Suppressor macrophage (primary cell): ENCODE results near the gene KCNQ1.

ENCODE experiments used
- DNase-seq, 4 experiments: peaks; one replicate each; pipeline ENCODE4 v3.0.0-alpha.2; 2020 to 2022

KCNQ1 gene

DNA sequence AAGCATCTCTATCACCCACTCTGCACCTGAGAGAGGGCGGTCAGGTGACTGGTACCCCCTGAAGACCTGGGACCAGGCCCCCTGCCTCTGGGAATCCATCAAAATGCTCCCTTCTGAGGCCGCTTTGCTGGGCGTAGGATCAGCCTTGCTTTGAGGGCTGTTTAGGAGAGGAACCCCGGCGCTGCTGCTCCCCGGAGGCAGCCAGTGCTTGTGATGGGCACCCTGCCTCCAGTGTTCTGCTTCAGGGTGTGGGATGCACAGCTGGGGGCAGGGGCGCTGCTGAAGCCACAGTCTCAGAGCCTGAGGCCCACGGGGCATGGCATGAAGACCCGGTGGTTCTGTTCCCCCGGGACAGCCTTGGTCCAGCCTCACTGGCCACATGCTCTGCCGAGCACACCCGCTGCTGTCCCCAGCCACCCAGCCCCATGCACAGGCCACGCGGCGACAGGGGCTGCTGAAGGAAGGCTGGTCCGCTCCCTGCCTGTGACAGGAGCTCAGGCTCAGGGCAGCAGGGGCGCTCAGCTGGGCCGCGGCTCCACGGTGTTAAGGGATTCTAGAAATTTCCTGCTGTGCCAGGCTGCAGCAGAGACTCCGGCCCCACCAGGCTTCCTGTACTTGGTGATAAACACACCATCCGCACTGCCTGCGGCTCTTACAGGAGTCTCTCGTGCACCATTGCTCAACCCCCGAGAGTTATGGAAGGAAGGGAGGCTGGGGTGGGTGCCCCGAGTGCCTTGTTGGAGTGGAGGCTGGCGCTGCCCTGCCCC is 91.0 kb downstream of the KCNQ1 start:
- no peak for DNase-seq

DNA sequence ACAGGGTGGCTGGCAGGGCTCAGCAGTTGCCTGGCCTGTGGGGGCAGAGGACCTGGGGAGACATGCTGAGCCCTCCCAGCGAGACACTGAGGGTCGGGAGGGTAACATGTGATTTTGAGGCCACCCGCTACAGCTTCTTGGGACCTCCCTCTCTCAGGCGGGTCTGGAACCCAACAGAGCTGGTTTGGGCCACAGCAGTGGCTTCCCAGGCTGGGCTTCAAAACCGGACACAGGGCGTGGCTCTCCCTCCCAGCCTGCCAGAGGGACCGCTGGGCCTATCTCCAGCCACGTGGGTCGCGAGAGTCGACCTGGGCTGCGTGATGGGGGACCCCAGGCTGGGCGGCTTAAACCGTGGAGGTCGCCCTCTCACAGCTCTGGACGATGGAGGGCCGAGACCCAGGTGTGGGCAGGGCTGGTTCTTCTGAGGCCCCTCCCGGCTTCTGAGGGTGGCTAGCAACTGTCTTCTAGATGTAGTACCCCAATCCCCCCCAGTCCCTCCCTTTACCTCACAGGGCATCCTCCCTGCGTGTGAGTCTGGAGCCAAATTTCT is 91.7 kb downstream of the KCNQ1 start:
- no peak for DNase-seq

DNA sequence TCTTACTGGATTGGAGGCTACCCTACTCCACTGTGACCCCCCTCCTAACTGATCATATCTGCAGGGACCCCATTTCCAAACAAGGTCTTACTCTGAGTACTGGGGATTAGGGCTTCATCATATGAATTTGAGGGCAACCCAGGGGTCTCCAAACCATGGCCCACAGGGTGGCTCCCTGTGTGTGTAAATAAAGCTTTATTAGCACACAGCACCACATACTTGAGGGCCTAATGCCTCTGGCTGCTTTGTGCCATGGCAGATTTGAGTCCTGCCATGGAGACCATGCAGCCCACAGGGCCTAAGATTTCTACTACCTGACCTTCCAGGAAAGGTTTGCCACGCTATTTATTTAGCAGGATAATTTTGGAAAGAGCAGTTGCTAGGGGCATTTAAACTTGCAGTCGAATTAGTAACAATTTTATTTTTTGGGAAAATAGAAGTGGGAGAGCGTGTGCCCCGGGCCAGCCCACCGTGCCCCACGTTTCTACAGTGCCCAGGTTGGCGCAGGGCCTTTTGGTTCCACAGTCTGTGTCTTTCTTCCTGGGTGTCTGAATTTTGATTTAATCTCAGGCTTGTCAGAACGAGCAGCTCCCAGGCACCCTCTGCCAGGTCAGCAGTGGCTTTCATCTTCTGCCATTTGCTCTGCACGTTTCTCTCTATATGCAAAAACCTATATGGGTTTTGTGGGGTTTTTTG is 92.3 kb downstream of the KCNQ1 start:
- DNase-seq, result no peak

DNA sequence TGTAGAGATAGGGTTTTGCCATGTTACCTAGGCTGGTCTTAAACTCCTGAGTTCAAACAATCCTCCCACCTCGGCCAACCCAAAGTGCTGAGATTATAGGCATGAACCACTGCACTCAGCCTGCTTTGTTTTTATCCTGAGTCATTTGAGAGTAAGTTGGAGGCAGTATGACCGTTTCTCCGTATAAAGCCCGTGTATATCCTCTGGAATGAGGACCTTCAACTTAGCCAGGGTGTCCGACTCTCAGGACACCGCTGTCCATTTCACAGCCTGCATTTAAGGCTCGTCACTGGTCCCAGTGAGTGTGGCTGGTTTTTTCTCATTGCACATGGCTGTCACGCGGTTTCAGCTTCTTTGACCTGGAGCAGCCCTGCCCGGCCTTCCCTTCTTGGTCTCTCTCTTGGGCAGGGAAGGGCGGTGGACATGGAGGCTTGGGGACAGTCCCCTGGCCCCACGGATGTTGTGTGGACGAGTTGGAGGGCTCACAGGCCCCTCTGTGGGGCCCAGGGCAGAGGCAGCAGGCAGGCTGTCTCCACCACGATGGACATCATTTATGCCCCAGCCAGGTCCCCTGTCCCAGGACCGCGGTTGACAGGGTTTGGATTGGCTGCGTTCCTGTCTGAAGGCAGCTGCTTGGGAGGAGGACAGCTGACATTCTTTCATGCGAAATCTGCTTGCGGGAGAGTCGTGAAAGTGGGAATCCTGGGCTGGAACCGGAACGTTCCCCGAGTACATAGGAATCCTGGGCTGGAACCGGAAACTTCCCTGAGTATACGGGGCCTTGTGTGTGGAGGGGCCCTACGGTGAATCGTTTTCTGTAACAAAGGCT is 93.3 kb downstream of the KCNQ1 start:
- DNase-seq, result no peak

DNA sequence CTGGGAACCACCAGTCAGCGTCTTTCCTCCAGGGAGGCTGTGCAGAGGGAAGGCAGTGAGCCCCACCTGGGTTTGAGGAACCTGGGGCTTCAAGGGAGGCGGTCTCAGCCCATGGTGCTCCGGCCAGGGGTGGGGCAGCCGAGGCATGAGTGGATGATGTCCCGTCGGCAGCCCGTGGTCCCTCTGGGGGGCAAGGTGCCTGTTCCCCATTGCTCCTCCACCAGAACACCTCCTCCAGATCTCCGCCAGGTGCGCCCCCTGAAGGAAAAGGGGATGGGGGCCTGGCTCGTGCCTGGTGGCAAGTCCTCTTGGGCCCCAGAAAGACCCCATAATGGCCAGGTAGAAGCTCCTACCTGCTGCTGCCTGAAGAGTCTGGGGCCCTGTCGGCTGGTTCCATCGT is 94.1 kb downstream of the KCNQ1 start:
- DNase-seq, result no peak

DNA sequence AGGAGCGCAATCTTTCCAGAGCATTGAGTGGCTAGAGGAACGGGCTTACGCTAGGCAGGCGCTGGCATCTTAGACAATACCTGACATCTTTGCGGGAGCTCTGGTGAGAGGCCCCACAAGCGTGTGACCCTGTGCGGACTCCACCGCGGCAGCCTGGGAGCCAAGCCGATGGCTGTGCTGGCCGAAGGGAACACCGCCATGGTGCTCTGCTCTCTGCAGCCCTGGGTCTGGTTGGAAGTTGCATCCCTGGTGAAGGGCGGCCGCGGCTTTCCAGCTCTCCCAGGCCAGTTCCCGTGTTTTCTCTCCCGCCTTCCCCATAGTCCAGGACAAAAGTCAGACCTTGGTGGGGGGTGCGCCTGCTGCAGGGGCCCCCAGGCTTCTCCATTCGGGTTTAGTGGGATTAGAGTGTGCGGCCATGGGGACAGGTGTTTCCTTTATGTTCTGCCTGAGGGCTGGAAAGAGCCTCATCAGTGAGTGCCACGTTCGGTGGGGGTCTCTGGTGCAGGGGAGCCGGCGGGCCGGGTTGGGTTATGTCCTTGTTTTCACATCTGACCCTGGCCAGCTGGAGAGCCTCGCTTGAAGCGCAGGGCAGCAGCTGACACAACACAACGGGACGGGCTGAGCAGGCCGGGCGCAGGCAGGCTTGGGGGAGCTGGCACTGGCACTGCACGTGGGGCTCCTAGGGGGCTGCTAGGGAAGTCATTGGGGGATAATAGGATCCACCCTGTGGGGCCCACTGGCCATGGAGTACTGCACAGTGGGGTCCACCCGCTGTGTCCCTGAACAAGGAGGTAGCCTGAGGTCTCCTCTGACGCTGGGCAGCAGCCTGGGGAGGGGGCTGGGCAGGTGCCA is 94.8 kb downstream of the KCNQ1 start:
- no peak for DNase-seq

- no peak for DNase-seq
These were observed 95.6 kb downstream of the KCNQ1 start for GRCh38 chr11:2540223-2540991.

DNA sequence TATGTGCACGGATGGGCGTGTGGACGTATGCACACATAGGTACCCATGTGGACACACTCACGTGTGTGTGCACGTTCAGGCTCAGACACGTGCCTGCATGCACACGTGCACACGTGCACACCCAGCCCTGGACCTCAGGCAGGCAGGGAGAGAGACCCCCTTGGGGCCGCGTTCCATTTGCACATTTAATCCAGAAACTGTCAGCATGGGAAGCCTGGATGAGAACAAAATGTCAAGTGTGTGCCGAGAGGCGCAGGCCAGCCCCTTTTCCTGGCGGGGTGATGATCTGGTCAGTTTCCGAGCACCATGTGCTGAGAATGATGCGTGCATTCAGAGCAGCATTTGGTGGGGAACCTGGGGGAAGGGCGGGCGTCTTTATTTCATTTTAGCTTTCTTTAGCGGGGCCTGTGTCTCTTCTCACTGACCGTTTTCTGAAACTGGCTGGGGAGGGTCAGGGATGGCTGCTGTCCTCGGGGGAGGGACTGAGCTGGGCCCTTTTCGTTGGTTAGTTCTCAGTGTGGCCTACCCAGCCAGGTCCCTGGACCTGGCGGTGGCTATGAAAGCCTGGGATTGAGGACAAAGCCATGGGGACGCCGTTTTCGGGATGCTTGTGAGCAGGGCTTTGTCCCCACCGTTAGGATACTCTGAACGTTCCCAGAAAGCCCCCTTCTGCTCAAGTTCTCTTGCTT is 96.3 kb downstream of the KCNQ1 start:
- no peak for DNase-seq

DNA sequence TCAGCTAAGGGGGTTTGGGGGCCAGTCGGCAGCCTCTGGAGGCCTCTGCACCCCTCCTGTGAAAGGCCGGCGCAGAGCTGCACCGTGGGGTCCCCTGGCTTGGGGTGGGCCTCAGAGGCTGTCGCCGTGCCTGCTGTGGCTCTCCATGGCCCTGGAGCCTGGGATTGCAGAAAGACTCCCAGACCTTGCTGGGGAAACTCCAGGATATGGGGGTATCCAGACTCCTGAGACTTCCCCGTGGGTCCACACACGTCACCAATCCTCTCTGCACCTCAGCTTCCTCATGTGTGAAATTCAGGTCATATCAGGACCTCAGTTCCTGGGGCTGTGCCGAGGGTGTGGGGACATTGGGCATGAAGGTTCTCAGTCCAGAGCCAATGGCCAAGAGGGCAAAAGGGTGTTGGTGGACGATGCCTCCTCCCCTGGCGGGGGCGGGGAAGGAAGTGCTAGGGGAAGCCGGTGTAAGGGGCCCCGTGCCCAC is 97.1 kb downstream of the KCNQ1 start:
- DNase-seq, result no peak

GRCh38 chr11:2542406-2542805 is 97.6 kb downstream of the KCNQ1 start:
- no peak for DNase-seq

- DNase-seq, result no peak
These were observed 103.0 kb downstream of the KCNQ1 start for GRCh38 chr11:2547806-2548205.

DNA sequence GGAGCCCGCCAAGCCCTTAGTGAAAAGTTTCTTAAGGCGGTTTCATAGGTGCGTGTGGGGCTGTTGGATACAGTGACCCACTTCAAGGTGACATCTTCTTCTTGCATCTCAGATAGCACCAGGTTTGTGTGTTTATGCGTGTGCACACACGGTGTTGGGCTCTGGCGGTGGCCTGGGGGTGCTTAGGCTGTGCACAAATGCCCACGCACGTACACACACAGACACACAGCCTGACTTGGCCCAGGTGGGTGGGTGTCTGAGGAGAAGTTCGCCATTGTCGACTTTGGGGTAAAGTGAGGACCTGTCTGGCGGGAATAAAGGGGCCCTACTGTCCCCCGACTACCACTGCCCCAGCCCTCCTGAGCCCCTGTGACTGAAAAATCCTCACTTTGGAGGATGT is 103.8 kb downstream of the KCNQ1 start:
- DNase-seq, result no peak

GRCh38 chr11:2549080-2549479 is 104.3 kb downstream of the KCNQ1 start:
- DNase-seq, result no peak

DNA sequence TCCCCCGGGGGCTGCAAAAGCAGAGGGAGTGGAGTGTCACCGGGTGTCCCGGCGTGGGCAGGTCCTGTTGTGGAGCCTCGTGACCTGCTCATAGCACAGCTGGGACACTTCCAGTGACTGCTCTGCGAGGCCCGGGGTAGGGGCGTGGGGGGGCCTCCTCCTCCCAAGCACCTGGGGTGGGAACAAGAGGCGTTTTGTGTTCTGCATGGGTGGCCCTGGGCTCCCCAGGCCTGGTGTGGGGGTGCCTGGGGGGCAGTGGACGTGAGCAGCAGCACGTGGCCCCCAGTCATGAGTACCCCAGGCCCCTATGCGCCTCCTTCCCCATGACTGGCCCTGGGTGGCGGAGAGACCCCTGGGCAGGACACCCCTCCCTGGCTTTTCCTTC is 104.7 kb downstream of the KCNQ1 start:
- DNase-seq, result no peak

DNA sequence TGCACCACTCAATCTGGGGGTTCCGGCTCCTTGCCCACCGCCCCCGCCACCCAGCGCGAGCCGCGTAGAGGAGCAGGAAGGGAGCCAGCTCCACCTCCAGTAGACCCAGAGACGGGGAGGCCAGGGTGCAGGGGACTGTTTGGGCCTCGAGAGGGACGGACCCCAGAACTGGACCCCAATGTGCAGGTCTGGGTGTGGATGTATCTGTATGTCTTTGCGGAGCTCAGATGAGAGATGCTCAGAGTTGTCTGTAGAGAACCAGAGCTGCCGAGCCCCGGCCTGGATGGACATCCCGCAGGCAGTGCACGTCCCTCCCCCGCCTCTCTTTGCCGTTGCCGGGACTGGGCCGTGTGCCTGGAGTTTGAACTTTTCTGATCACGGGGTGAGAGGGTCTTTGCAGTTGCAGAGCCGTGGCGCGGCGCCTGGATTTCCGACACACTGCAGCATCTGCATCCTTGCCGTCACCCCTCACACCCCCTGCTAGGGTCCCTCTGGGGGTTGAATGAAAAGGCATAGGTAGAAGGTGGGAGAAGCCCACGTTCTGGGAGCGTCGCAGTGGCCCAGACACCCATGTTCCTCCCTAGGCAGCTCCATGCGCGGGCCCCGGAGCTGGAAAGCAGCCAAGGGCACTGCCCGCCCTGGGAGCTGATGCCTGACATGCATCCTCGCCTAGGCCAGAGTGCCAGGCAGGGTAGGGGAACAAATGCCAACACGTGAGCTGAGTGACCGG is 105.2 kb downstream of the KCNQ1 start:
- no peak for DNase-seq

DNA sequence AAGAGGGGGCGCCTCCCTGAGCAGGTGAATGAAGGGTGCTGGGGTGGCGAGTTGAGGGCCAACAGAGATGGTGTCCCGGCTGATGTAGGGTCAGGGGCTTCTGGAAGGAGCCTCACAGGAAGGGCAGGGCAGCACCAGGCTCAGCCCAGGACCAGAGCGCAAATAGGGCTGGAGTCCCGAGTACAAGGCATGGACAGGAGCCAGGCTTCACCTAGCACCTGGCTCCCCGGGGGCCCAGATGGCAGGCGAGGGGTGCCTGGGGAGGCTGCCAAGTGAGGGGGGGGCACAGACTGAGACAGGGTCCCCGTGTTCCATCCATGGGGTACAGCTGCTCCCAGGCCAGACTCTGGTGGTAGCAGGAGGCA is 105.8 kb downstream of the KCNQ1 start:
- no peak for DNase-seq

DNA sequence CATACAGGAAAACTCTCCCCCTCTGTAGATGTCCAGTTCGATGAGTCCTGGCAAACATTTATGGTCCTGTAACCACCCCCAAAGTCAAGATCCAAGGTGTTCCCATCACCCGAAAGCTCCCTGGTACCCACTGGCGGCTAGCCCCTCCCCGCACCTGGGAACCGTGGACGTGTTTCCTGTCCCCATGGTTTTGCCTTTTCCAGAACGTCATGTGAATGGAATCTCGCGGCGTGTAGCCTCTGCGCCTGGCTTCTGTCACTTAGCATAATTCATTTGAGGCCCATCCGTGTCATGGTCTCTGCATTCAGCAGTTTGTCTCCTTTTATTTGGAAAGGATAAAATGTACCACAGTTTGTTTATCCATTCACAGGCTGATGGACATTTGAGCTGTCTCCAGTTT is 106.3 kb downstream of the KCNQ1 start:
- DNase-seq, result no peak

DNA sequence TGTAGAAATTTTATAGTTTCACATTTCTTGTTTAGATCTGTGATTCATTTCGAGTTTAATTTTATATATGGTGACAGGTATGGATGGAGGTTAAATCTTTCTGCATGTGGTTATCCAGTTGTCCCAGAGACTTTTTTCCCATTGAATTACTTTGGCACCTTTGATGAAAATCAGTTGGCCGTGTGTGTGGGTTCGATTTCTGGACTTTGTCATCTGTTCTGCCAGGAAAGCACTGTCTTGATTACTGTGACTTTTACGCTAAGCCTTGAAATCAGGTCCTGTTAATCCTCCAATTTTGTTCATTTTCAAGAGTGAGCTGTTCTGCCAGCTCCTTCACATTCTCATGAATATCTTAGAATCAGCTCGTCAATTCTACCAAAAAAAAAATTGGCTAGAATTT is 107.4 kb downstream of the KCNQ1 start:
- DNase-seq, result no peak

- no peak for DNase-seq
These were observed 108.4 kb downstream of the KCNQ1 start for GRCh38 chr11:2553198-2553597.

GRCh38 chr11:2553886-2554285 is 109.1 kb downstream of the KCNQ1 start:
- DNase-seq, result peak in 2 of 4 experiments; percentile 30
